Endothelial cell of umbilical vein (primary cell): ENCODE measurements around the gene RPL39L. TPM values are rescaled to one million over a fixed set of nuclear protein-coding genes. Genes with fewer than 3 reads are reported as not detected.
A peak's percentile ranks its signal among the peaks of the same experiment; 100 is the strongest.

Experiments
- BruUV-seq: library from RNA; stranded (reverse); fragments of 400-500 nt; replicated peaks from 2 replicates; lab custom pipeline; 2021; lab: Mats Ljungman, UMichigan
- CTCF ChIA-PET: fragments of 300-600, 350-600 bp; sonication (Branson Sonifier 250); formaldehyde crosslinking; loops from one replicate; lab custom pipeline; 2021; ENCODE audit warnings: antibody characterized with exemption, inconsistent platforms; lab: Charles Lee
- POLR2A ChIA-PET: fragments of 300-600, 350-600 bp; sonication (Branson Sonifier 250); formaldehyde crosslinking; loops from one replicate; lab custom pipeline; 2021; ENCODE audit warnings: antibody characterized with exemption, inconsistent platforms; lab: Charles Lee
- DNase-seq: peaks from one replicate; pipeline ENCODE4 v3.0.0-alpha.2; 2011; ENCODE audit warnings: low read depth, low spot score
- FAIRE-seq: peaks from 2 replicates; lab custom pipeline; 2011; peaks lifted over from hg19 to GRCh38; lab: Jason Lieb, UNC
- H2AFZ ChIP-seq: 2 replicates; pipeline ENCODE4 v1.6.0; 2012; ENCODE audit warnings: low read depth, low read length, control low read depth, inconsistent platforms
- H3K27ac ChIP-seq: 2 replicates; pipeline ENCODE4 v1.5.1; 2011; ENCODE audit warnings: low read depth, mild to moderate bottlenecking, control low read depth, low read length, moderate library complexity; ENCODE audit not compliant: insufficient read depth
- H3K27me3 ChIP-seq, 2 experiments: 2 replicates each; pipeline versions ENCODE4 v1.6.0 to v1.6.1; 2011; ENCODE audit warnings: low read length in 2 of 2, mixed read lengths in 1 of 2; ENCODE audit not compliant: control insufficient read depth in 2 of 2, insufficient read depth in 2 of 2
- H3K36me3 ChIP-seq, 2 experiments: 2 replicates in 1 of 2; 3 replicates in 1 of 2; pipeline ENCODE4 v1.5.1; 2011; ENCODE audit warnings: low read length in 2 of 2, mild to moderate bottlenecking in 1 of 2, moderate library complexity in 1 of 2; ENCODE audit not compliant: control insufficient read depth in 2 of 2, insufficient read depth in 2 of 2; ENCODE audit errors: extremely low read depth in 1 of 2
- H3K4me1 ChIP-seq: 3 replicates; pipeline ENCODE4 v1.5.1; 2011; ENCODE audit warnings: mild to moderate bottlenecking, low read length; ENCODE audit not compliant: control insufficient read depth, insufficient read depth; ENCODE audit errors: extremely low read depth
- H3K4me2 ChIP-seq: 2 replicates; pipeline ENCODE4 v1.6.1; 2011; ENCODE audit warnings: low read length, control low read depth, mixed read lengths; ENCODE audit not compliant: insufficient read depth
- H3K4me3 ChIP-seq, 3 experiments: fragments of 200-600 bp in 1 of 3; sonication (generic), shearing (Covaris generic) in 1 of 3; replicated peaks in 1 of 3; 2 replicates each; pipeline ENCODE4 v1.5.1; 2011 to 2016; ENCODE audit warnings: control low read depth in 3 of 3, low read length in 3 of 3, mild to moderate bottlenecking in 2 of 3, inconsistent platforms in 1 of 3, low read depth in 1 of 3, moderate library complexity in 1 of 3; ENCODE audit not compliant: insufficient read depth in 1 of 3
- H3K79me2 ChIP-seq: 2 replicates; pipeline ENCODE4 v1.6.0; 2012; ENCODE audit warnings: low read length, inconsistent platforms; ENCODE audit not compliant: control insufficient read depth, insufficient read depth
- H3K9ac ChIP-seq: replicated peaks from 2 replicates; pipeline ENCODE3; 2011; ENCODE audit warnings: low read length, control low read depth; ENCODE audit not compliant: insufficient read depth; ENCODE audit errors: extremely low read depth
- H3K9me1 ChIP-seq: replicated peaks from 3 replicates; pipeline ENCODE4 v1.6.0; 2011; ENCODE audit warnings: mild to moderate bottlenecking, low read length; ENCODE audit not compliant: control insufficient read depth, insufficient read depth; ENCODE audit errors: extremely low read depth
- H3K9me3 ChIP-seq: replicated peaks from 2 replicates; pipeline ENCODE4 v1.5.1; 2012; ENCODE audit warnings: low read length, inconsistent platforms; ENCODE audit not compliant: control insufficient read depth, insufficient read depth
- H4K20me1 ChIP-seq: replicated peaks from 2 replicates; pipeline ENCODE3; 2011; ENCODE audit warnings: mild to moderate bottlenecking, low read length; ENCODE audit not compliant: control insufficient read depth, insufficient read depth; ENCODE audit errors: extremely low read depth
- CTCF ChIP-seq, 2 donors: IDR thresholded peaks; 1 replicate in 1 of 2; 2 replicates in 1 of 2; pipeline ENCODE4 v1.5.1; 2011; ENCODE audit warnings: low read length in 2 of 2, mild to moderate bottlenecking in 2 of 2, moderate library complexity in 2 of 2, control low read depth in 1 of 2, inconsistent platforms in 1 of 2, low read depth in 1 of 2; ENCODE audit not compliant: insufficient read depth in 1 of 2; ENCODE audit errors: extremely low read depth in 1 of 2
- EZH2 ChIP-seq: IDR thresholded peaks from 2 replicates; pipeline ENCODE4 v1.6.1; 2012; ENCODE audit warnings: borderline replicate concordance, low read depth, mild to moderate bottlenecking, moderate library complexity, low read length, inconsistent platforms; ENCODE audit not compliant: severe bottlenecking
- FOS ChIP-seq: IDR thresholded peaks from 2 replicates; pipeline ENCODE4 v1.6.1; 2011; ENCODE audit warnings: mild to moderate bottlenecking, low read length, moderate library complexity, borderline replicate concordance; ENCODE audit not compliant: insufficient read depth
- GATA2 ChIP-seq: IDR thresholded peaks from 2 replicates; pipeline ENCODE4 v1.7.0; 2011; ENCODE audit warnings: low read depth, mild to moderate bottlenecking, moderate library complexity, mixed read lengths, low read length; ENCODE audit not compliant: insufficient read length, insufficient read depth
- JUN ChIP-seq: IDR thresholded peaks from 2 replicates; pipeline ENCODE4 v1.6.1; 2011; ENCODE audit warnings: borderline replicate concordance, low read depth; ENCODE audit not compliant: insufficient read length, insufficient read depth
- MAX ChIP-seq: IDR thresholded peaks from 2 replicates; pipeline ENCODE4 v1.6.1; 2011; ENCODE audit not compliant: insufficient read depth, insufficient read length
- MYC ChIP-seq: IDR thresholded peaks from one replicate; pipeline ENCODE4 v1.6.1; 2011; ENCODE audit warnings: mild to moderate bottlenecking, low read depth, low read length
- POLR2A ChIP-seq: IDR thresholded peaks from 2 replicates; pipeline ENCODE4 v1.6.1; 2012; ENCODE audit warnings: low read depth, mild to moderate bottlenecking, control low read depth, low read length
- POLR2AphosphoS5 ChIP-seq: IDR thresholded peaks from 2 replicates; pipeline ENCODE4 v1.6.1; 2012; ENCODE audit warnings: low read depth, mild to moderate bottlenecking, control low read depth, low read length, moderate library complexity; ENCODE audit not compliant: insufficient read depth
- dilution Hi-C: fragments of 300-500 bp; cut with MboI; formaldehyde crosslinking; loops from one replicate; pipeline ENCODE4 v1.15.0; 2019; ENCODE audit warnings: low sequenced_read_pairs; ENCODE audit not compliant: extremely low pct_ligation_motif_present
- intact Hi-C: fragments of 100-400 bp; cut with micrococcal nuclease; formaldehyde crosslinking; loops from one replicate; pipeline ENCODE4 v1.10.0; 2022
- polyA plus RNA-seq, 4 experiments: library from polyadenylated mRNA; depleted of rRNA in 3 of 4; stranded (reverse) in 3 of 4; unstranded in 1 of 4; fragments of >200 nt; gene quantifications; 2 replicates each; pipeline versions ENCODE4 v1.2.1 to v1.2.3, GENCODE V29; 2011 to 2012; ENCODE audit warnings: missing spikeins in 1 of 4
- total RNA-seq: library from RNA; stranded (reverse); gene quantifications from 2 replicates; pipeline ENCODE4 v1.2.3, GENCODE V29; 2021

RPL39L gene
- total and polyA plus RNA-seq, 2 donors (not counting 3 experiments of a cell fraction or from before 2014, with no cell fraction given): 14.3 to 22.3 TPM

GRCh38 chr3:187104342-187104741 is 35.0 kb downstream of the RPL39L start:
- no peaks in the 10 kb centered on the region for H3K79me2 ChIP-seq
- peaks cover 13% of the 10 kb centered on the region for H3K4me1 ChIP-seq
- H3K9me1 ChIP-seq: no peaks in the 10 kb centered on the region
- no peak for TF ChIP-seq GATA2
- TF ChIP-seq FOS: no peak
- TF ChIP-seq EZH2: no peak
- no peak for TF ChIP-seq POLR2AphosphoS5
- TF ChIP-seq CTCF (IDR thresholded peaks at IDR 0.05; ENCODE audit: extremely low read depth in 1 of 2, insufficient read depth in 1 of 2, low read depth in 1 of 2, low read length in 2 of 2): no peak
- no peak for TF ChIP-seq JUN
- no peak for TF ChIP-seq MYC
- no peak for TF ChIP-seq POLR2A
- no peak for TF ChIP-seq MAX
- no peak overlapping the region for H3K4me2 ChIP-seq
- no peaks in the 10 kb centered on the region for H3K27me3 ChIP-seq
- H4K20me1 ChIP-seq: no peaks in the 10 kb centered on the region
- BruUV-seq: no TSS peak
- FAIRE-seq: no peak
- ChIA-PET POLR2A (no interaction called here), CTCF (interaction anchor here (1.1 to 1.7 kb wide), 2 partner anchors 9 to 61 kb away, joined by 3 to 11 read pairs; no protein-coding TSS in a partner anchor)
- dilution Hi-C loops: no loop called here
- intact Hi-C loops: loop anchor here (5.0 kb wide), 1 partner anchor 172 kb away; the partner anchor contains the start of gene ST6GAL1
- no peak overlapping the region for H3K27ac ChIP-seq
- peak; percentile 37 for DNase-seq
- H3K4me3 ChIP-seq: no peak overlapping the region
- no peak overlapping the region for H3K9ac ChIP-seq
- no peaks in the 10 kb centered on the region for H3K9me3 ChIP-seq
- H2AFZ ChIP-seq: no peak overlapping the region
- H3K36me3 ChIP-seq: no peaks in the 10 kb centered on the region
